ENCODE data around the gene IFT122. TPM values are rescaled to one million over a fixed set of nuclear protein-coding genes. Genes with fewer than 3 reads are reported as not detected.
"Not testable (repeated sequence)": the region's sequence is repeated elsewhere in the genome, so short reads cannot be mapped to it uniquely, and the experiment has no call there.

IFT122 gene
- total RNA-seq, 1 donor from 2014 or later = 9.1 TPM

- H3K4me3 ChIP-seq (ENCODE audit: low read depth, low read length) = no peak overlapping the region
- H3K36me3 ChIP-seq (ENCODE audit: control insufficient read depth, insufficient read depth, low read length) = no peaks in the 10 kb centered on the region
- no peaks in the 10 kb centered on the region for H3K27me3 ChIP-seq (ENCODE audit: control insufficient read depth, insufficient read depth, low read length)
- TF ChIP-seq, protein P1, sequence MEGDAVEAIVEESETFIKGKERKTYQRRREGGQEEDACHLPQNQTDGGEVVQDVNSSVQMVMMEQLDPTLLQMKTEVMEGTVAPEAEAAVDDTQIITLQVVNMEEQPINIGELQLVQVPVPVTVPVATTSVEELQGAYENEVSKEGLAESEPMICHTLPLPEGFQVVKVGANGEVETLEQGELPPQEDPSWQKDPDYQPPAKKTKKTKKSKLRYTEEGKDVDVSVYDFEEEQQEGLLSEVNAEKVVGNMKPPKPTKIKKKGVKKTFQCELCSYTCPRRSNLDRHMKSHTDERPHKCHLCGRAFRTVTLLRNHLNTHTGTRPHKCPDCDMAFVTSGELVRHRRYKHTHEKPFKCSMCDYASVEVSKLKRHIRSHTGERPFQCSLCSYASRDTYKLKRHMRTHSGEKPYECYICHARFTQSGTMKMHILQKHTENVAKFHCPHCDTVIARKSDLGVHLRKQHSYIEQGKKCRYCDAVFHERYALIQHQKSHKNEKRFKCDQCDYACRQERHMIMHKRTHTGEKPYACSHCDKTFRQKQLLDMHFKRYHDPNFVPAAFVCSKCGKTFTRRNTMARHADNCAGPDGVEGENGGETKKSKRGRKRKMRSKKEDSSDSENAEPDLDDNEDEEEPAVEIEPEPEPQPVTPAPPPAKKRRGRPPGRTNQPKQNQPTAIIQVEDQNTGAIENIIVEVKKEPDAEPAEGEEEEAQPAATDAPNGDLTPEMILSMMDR (IDR thresholded peaks at IDR 0.05; ENCODE audit: insufficient read depth, low read length, poor library complexity, severe bottlenecking) = no peak
- no peak for DNase-seq (ENCODE audit: low read depth)
Measured at GRCh38 chr3:129514563-129514962, 74.5 kb downstream of the IFT122 start.

- H3K4me3 ChIP-seq (ENCODE audit: low read depth, low read length); H3K27me3 ChIP-seq (ENCODE audit: control insufficient read depth, insufficient read depth, low read length); DNase-seq (ENCODE audit: low read depth): not testable (repeated sequence)
Measured at GRCh38 chr3:129515108-129515820, 75.2 kb downstream of the IFT122 start.

GRCh38 chr3:129515821-129516432 lies 75.9 kb downstream of the IFT122 start:
- not testable (repeated sequence) for H3K27me3 ChIP-seq (ENCODE audit: control insufficient read depth, insufficient read depth, low read length)

More at GRCh38 chr3:129515108-129515820, 75.2 kb downstream of the IFT122 start:
- not testable (repeated sequence) for H3K36me3 ChIP-seq (ENCODE audit: control insufficient read depth, insufficient read depth, low read length)

GRCh38 chr3:129517516-129517915 lies 77.5 kb downstream of the IFT122 start:
- no peak overlapping the region for H3K4me3 ChIP-seq (ENCODE audit: low read depth, low read length)
- no peaks in the 10 kb centered on the region for H3K27me3 ChIP-seq (ENCODE audit: control insufficient read depth, insufficient read depth, low read length)
- DNase-seq (ENCODE audit: low read depth) = no peak
- TF ChIP-seq, protein P1 (IDR thresholded peaks at IDR 0.05; ENCODE audit: insufficient read depth, low read length, poor library complexity, severe bottlenecking) = no peak
- no peaks in the 10 kb centered on the region for H3K36me3 ChIP-seq (ENCODE audit: control insufficient read depth, insufficient read depth, low read length)

More at GRCh38 chr3:129515821-129516432, 75.9 kb downstream of the IFT122 start:
- H3K4me3 ChIP-seq (ENCODE audit: low read depth, low read length); H3K36me3 ChIP-seq (ENCODE audit: control insufficient read depth, insufficient read depth, low read length); DNase-seq (ENCODE audit: low read depth): not testable (repeated sequence)

GRCh38 chr3:129518038-129518561 lies 78.1 kb downstream of the IFT122 start:
- DNase-seq (ENCODE audit: low read depth) = no peak
- TF ChIP-seq, protein P1 (IDR thresholded peaks at IDR 0.05; ENCODE audit: insufficient read depth, low read length, poor library complexity, severe bottlenecking) = no peak
- no peak overlapping the region for H3K4me3 ChIP-seq (ENCODE audit: low read depth, low read length)

DNA sequence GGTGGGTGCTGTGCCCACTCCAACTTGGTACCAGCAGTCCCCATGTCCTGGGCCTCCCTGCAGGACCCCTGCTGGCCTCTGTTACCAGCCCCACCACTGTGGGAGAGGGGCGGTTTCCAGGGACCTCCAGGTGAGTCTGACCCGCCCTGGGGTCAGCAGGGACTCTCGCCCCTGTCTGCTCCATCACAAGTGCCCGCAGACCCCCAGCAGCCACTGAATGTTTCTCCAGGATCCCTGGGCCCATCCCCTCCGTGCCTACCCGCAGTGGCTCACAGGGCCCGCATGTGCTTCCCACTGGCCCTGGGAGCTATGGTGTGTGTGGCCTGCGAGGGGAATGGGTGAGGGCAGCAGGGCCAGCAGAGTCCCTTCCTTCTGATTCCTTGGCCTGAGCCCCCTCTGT lies 78.6 kb downstream of the IFT122 start:
- TF ChIP-seq, protein P1 (IDR thresholded peaks at IDR 0.05; ENCODE audit: insufficient read depth, low read length, poor library complexity, severe bottlenecking) = no peak
- Histone ChIP-seq H3K36me3 (ENCODE audit: control insufficient read depth, insufficient read depth, low read length) (no peaks in the 10 kb centered on the region), H3K27me3 (ENCODE audit: control insufficient read depth, insufficient read depth, low read length) (no peaks in the 10 kb centered on the region), H3K4me3 (ENCODE audit: low read depth, low read length) (no peak overlapping the region)
- DNase-seq (ENCODE audit: low read depth) = no peak

More at GRCh38 chr3:129518038-129518561, 78.1 kb downstream of the IFT122 start:
- Histone ChIP-seq H3K27me3 (ENCODE audit: control insufficient read depth, insufficient read depth, low read length) (no peaks in the 10 kb centered on the region), H3K36me3 (ENCODE audit: control insufficient read depth, insufficient read depth, low read length) (no peaks in the 10 kb centered on the region)
